Astrocyte (in vitro differentiated cells and primary cell): ENCODE measurements around the gene RNF14.
"Not testable (repeated sequence)": the region's sequence is repeated elsewhere in the genome, so short reads cannot be mapped to it uniquely, and the experiment has no call there.

Experiments
- EZH2 ChIP-seq: IDR thresholded peaks from 2 replicates; pipeline ENCODE4 v1.6.1; 2012; ENCODE audit warnings: mild to moderate bottlenecking, low read length, inconsistent platforms; ENCODE audit not compliant: insufficient read depth
- TF ChIP-seq, protein P1 (sequence below): IDR thresholded peaks from 2 replicates; pipeline ENCODE4 v1.5.1; 2011; ENCODE audit warnings: low read depth, mild to moderate bottlenecking, inconsistent platforms, low read length, moderate library complexity; ENCODE audit not compliant: insufficient read depth

GRCh38 chr5:141922827-141923447 is 46.0 kb upstream of the RNF14 start:
- TF ChIP-seq, protein P1, sequence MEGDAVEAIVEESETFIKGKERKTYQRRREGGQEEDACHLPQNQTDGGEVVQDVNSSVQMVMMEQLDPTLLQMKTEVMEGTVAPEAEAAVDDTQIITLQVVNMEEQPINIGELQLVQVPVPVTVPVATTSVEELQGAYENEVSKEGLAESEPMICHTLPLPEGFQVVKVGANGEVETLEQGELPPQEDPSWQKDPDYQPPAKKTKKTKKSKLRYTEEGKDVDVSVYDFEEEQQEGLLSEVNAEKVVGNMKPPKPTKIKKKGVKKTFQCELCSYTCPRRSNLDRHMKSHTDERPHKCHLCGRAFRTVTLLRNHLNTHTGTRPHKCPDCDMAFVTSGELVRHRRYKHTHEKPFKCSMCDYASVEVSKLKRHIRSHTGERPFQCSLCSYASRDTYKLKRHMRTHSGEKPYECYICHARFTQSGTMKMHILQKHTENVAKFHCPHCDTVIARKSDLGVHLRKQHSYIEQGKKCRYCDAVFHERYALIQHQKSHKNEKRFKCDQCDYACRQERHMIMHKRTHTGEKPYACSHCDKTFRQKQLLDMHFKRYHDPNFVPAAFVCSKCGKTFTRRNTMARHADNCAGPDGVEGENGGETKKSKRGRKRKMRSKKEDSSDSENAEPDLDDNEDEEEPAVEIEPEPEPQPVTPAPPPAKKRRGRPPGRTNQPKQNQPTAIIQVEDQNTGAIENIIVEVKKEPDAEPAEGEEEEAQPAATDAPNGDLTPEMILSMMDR = not testable (repeated sequence)
- TF ChIP-seq EZH2 = not testable (repeated sequence)
